Common myeloid progenitor, CD34-positive (primary cell): ENCODE results near the gene UGT1A3.

ENCODE experiments used
- CTCF ChIA-PET: fragments of 350-600 bp; sonication (Branson Sonifier 250); formaldehyde crosslinking; loops from one replicate; lab custom pipeline; 2021; ENCODE audit warnings: antibody characterized with exemption; lab: Charles Lee
- POLR2A ChIA-PET: fragments of 350-600 bp; sonication (Branson Sonifier 250); formaldehyde crosslinking; loops from one replicate; lab custom pipeline; 2021; ENCODE audit warnings: antibody characterized with exemption; lab: Charles Lee
- DNase-seq, 3 donors: peaks; one replicate each; pipeline versions ENCODE4 v3.0.0 to v3.0.0-alpha.2; 2013
- H3K27ac ChIP-seq, 2 experiments: 1 replicate in 1 of 2; 2 replicates in 1 of 2; pipeline ENCODE4 v1.7.0; 2013; ENCODE audit warnings: inconsistent platforms in 2 of 2, low read length in 2 of 2, mild to moderate bottlenecking in 2 of 2, low read depth in 1 of 2, moderate library complexity in 1 of 2; ENCODE audit not compliant: severe bottlenecking in 2 of 2, insufficient read depth in 1 of 2, poor library complexity in 1 of 2
- H3K27me3 ChIP-seq, 5 experiments: replicated peaks in 2 of 5; 1 replicate in 3 of 5; 2 replicates in 2 of 5; pipeline versions ENCODE4 v1.6.1 to v1.7.0; 2013; ENCODE audit warnings: low read length in 4 of 5, mild to moderate bottlenecking in 2 of 5, moderate library complexity in 2 of 5, inconsistent platforms in 1 of 5; ENCODE audit not compliant: insufficient read depth in 5 of 5, control insufficient read depth in 4 of 5
- H3K36me3 ChIP-seq, 4 experiments: 1 replicate in 2 of 4; 2 replicates in 2 of 4; pipeline versions ENCODE4 v1.6.1 to v1.7.0; 2013; ENCODE audit warnings: low read length in 3 of 4, control low read depth in 1 of 4, mild to moderate bottlenecking in 1 of 4; ENCODE audit not compliant: control insufficient read depth in 4 of 4, insufficient read depth in 4 of 4
- H3K4me1 ChIP-seq, 4 experiments: 1 replicate in 3 of 4; 2 replicates in 1 of 4; pipeline versions ENCODE4 v1.6.1 to v1.7.1; 2013; ENCODE audit warnings: low read length in 3 of 4, mild to moderate bottlenecking in 3 of 4, control low read depth in 1 of 4, inconsistent platforms in 1 of 4, moderate library complexity in 1 of 4; ENCODE audit not compliant: control insufficient read depth in 4 of 4, insufficient read depth in 4 of 4; ENCODE audit errors: control extremely low read depth in 1 of 4
- H3K4me3 ChIP-seq, 7 experiments: 1 replicate in 4 of 7; 2 replicates in 3 of 7; pipeline versions ENCODE4 v1.5.1 to v1.7.0; 2013; ENCODE audit warnings: mild to moderate bottlenecking in 7 of 7, low read length in 6 of 7, moderate library complexity in 6 of 7, inconsistent platforms in 2 of 7, low read depth in 2 of 7, control low read depth in 1 of 7; ENCODE audit not compliant: insufficient read depth in 4 of 7, control insufficient read depth in 1 of 7; ENCODE audit errors: extremely low read depth in 1 of 7
- H3K9me3 ChIP-seq, 5 experiments: 1 replicate in 4 of 5; 2 replicates in 1 of 5; pipeline versions ENCODE4 v1.6.1 to v1.7.1; 2013; ENCODE audit warnings: low read length in 4 of 5, mild to moderate bottlenecking in 2 of 5, inconsistent platforms in 1 of 5, low read depth in 1 of 5, moderate library complexity in 1 of 5; ENCODE audit not compliant: control insufficient read depth in 4 of 5, insufficient read depth in 2 of 5; ENCODE audit errors: control extremely low read depth in 1 of 5
- WGBS: methylation state at CpG from one replicate; pipeline ENCODE4 v1.1.5; 2013; ENCODE audit not compliant: insufficient coverage; 5-methylcytosine and 5-hydroxymethylcytosine counted together

The UGT1A3 gene

DNA sequence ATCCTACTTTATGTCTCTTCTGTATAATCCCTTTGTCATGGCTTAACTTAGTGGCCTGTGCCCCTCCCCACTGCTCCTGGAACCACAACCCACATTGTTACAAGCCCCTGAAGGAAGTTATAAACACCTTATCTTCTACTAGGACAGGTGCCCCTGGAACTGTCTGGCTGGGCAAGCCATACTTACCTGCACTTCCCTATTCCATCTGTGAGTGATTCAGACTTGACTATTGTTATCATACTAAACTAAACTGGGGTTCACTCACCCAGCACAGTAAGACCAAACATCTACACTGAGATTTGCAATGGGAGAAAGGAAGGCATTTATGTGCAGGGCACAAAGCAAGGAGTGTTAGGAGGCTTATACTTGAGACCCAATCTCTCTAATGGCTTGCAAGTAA lies 39.8 kb upstream of the UGT1A3 start:
- Histone ChIP-seq H3K4me3 (no peak overlapping the region), H3K4me1 (peaks cover 2 to 22% (median 12%) of the 10 kb centered on the region in 4 experiments), H3K36me3 (no peaks in the 10 kb centered on the region), H3K27me3 (no peaks in the 10 kb centered on the region), H3K9me3 (no peaks in the 10 kb centered on the region), H3K27ac (no peak overlapping the region)
- peak in 2 of 3 donors; percentile 38 to 49 for DNase-seq
- ChIA-PET POLR2A (no interaction called here), CTCF (no interaction called here)

DNA sequence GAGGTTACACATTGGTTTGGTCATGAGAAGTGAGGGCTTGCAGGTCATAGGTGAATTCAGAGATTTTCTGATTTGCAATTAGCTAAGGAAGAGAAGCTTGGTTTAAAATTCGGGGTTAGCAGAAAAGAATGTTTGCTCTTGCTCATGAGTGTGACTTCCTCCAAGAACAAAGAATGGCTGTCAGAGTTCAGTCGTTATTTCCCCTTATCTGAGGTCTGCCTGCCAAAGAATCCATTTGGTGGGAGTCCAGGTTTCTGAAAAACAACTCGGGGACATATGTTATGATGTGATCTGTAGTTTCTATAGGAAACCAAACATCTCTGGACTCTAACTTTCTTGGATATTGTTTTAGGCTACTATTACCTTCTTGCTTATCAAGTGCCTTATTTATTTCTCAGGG lies 39.3 kb upstream of the UGT1A3 start:
- POLR2A ChIA-PET, result no interaction called here
- Histone ChIP-seq H3K4me1 (peaks cover 2 to 22% (median 12%) of the 10 kb centered on the region in 4 experiments), H3K36me3 (no peaks in the 10 kb centered on the region), H3K9me3 (no peaks in the 10 kb centered on the region), H3K27me3 (no peaks in the 10 kb centered on the region), H3K27ac (no peak overlapping the region), H3K4me3 (no peak overlapping the region)
- 5% methylated on average over 2 of the region's 3 CpGs for WGBS
- CTCF ChIA-PET, result no interaction called here
- peak in 2 of 3 donors; percentile 46 to 65 for DNase-seq

DNA sequence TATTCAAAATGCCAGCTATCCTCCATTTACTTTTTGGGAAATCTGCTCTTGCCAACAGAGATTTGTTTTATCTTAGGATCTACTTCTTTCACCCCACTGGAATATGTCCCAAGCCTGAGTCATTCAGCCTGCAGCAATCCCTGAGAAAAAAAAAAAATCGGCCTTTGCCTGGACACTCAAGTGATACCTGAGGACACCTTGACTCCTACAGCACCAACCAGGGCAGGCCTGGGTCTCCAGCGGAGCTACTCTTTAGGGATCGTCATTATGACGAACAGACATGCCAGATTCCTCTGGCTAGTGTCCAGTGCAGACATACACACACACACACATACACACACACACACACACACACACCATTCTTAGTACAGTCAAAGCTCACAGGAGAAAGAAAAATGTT lies 38.4 kb upstream of the UGT1A3 start:
- Histone ChIP-seq H3K27ac (no peak overlapping the region), H3K36me3 (no peaks in the 10 kb centered on the region), H3K4me1 (peaks cover 2 to 22% (median 12%) of the 10 kb centered on the region in 4 experiments), H3K9me3 (no peaks in the 10 kb centered on the region), H3K4me3 (no peak overlapping the region), H3K27me3 (no peaks in the 10 kb centered on the region)
- 100% methylated on average over 1 of the region's 4 CpGs for WGBS
- no peak for DNase-seq
- CTCF ChIA-PET, result interaction anchor here (1.5 kb wide), 1 partner anchor 9 kb away, joined by 6 read pairs; no protein-coding TSS in a partner anchor
- POLR2A ChIA-PET, result no interaction called here

DNA sequence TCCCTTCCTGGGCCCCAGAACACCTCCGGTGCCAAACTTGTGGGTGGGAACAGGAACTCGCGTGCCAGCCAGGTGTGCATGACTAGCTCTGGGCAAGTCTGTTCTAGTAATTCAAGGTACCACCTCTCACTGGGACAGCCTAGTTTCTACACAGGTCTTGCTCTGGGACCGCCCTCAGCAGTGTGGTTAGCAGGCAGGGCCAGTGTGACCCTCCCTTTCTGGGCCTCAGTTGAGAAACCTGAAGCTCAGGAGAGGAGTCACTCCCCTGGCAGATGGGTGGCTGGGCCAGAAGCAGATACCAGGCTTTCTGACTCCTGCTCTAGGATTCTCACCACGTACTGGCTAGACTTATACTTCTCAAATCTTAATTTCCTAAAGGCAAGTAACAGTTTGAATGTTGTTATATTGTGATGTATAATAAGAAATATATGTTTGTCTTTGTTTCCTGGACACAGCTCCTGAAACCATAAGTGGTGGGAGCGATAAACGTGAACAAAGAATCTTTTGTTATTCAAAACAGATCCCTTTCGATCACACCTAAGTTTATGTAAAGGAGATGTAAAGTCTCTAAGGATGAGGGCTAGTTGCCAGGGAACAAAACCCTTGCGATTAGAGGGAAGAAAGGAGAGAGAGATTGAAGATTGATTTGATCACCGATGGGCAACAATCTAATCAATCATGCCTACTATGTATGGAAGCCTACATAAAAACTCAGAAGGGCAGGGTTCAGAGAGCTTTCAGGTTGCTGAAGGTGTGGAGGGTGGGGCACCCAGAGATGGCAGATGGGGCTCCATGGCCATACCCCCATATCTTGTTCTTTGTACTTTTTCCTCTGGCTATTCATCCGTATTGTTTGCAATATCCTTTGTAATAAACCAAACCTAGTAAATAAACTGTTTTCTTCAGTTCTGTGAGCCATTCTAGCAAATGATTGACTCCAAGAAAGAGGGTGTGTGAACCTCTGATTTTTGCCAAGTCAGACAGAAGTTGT lies 37.1 kb upstream of the UGT1A3 start:
- Histone ChIP-seq H3K36me3 (no peaks in the 10 kb centered on the region), H3K4me1 (peaks cover 2 to 22% (median 12%) of the 10 kb centered on the region in 4 experiments), H3K9me3 (no peaks in the 10 kb centered on the region), H3K4me3 (no peak overlapping the region), H3K27ac (no peak overlapping the region), H3K27me3 (no peaks in the 10 kb centered on the region)
- ChIA-PET POLR2A (no interaction called here), CTCF (interaction anchor here (1.2 to 1.5 kb wide), 2 partner anchors 8 to 37 kb away, joined by 3 to 6 read pairs; partner anchors contain the start of gene UGT1A3)
- no peak for DNase-seq
- 82% methylated on average over 6 of the region's 11 CpGs for WGBS

DNA sequence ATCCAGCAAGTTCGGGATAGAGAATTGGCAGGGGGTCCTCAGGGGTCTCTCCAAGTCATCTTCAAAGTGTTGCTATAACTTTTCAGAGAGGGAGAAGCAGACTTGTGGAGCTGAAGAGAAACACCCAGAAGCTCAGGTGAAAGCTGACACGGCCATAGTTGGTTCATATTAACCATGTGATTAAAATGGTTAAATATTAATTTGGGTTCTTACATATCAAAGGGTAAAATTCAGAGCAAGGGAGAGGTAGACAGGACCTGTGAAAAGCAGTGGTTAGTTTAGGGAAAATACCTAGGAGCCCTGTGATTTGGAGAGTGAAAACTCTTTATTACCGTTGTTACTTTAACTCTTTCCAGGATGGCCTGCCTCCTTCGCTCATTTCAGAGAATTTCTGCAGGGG lies 36.2 kb upstream of the UGT1A3 start, which contains the start of gene UGT1A6:
Gene UGT1A6 (plus strand): TSS at position 243 of the 400 bp plus-strand sequence. CDS start 115 bp downstream, at position 358.
- peaks cover 2 to 20% (median 12%) of the 10 kb centered on the region in 4 experiments for H3K4me1 ChIP-seq
- no peak within 1 kb of the TSS for H3K4me3 ChIP-seq
- no peak within 1 kb of the TSS for H3K27ac ChIP-seq
- ChIA-PET POLR2A (no interaction called here), CTCF (interaction anchor here (1.2 kb wide), 1 partner anchor 36 kb away, joined by 3 read pairs; the partner anchor contains the start of gene UGT1A3)
- 100% methylated on average over 2 of the region's 4 CpGs for WGBS
- DNase-seq, result no peak
- no peaks in the 10 kb centered on the region for H3K36me3 ChIP-seq
- H3K27me3 ChIP-seq, result no peaks in the 10 kb centered on the region
- H3K9me3 ChIP-seq, result no peaks in the 10 kb centered on the region

DNA sequence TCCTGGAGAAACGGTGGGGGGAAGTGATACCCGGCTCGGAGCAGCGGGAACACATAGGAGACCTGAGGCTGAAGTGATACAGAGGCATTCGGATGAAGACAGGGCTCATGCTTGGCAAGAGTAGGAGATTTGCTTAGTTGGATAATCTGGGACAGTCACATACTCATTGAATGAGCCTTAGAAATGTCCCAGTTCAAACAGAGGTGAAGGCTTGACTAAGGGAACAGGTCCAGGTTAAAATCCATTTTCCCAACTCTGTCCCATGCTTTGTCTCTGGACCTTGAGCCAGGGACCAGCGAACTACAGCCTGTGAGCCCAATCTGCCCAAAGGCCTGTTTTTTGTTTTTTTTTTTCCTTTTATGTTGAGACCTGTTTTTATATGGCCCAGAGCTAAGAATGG lies 34.9 kb upstream of the UGT1A3 start:
- no peak for DNase-seq
- POLR2A ChIA-PET, result no interaction called here
- CTCF ChIA-PET, result no interaction called here
- Histone ChIP-seq H3K36me3 (no peaks in the 10 kb centered on the region), H3K27me3 (no peaks in the 10 kb centered on the region), H3K4me3 (no peak overlapping the region), H3K27ac (no peak overlapping the region), H3K9me3 (no peaks in the 10 kb centered on the region), H3K4me1 (peaks cover 0 to 10% (median 6%) of the 10 kb centered on the region in 4 experiments)
- WGBS, result 96% methylated on average over 4 of the region's 6 CpGs

DNA sequence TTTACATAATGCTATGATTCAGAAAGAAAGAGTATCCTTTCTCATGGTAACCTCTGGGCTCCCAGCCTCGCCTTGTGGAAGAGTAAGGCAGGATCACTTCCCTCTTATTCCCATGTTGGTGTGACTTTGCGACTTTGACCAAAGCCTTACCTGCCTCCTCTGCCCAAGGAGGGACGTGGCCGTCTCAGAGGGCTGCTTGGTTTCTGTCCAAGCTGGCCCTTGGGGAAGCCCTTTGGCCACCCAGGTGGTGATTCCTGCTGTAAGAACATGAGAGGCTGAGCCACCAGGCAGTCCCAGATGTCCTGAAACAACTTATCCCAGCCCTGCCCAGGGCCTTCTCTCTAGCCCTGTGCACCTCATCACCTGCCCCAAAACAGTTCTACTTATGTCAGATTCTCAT lies 30.1 kb upstream of the UGT1A3 start:
- Histone ChIP-seq H3K4me3 (no peak overlapping the region), H3K36me3 (no peaks in the 10 kb centered on the region), H3K4me1 (peaks cover 0 to 17% (median 7%) of the 10 kb centered on the region in 4 experiments), H3K9me3 (no peaks in the 10 kb centered on the region), H3K27ac (no peak overlapping the region), H3K27me3 (no peaks in the 10 kb centered on the region)
- CTCF ChIA-PET, result interaction anchor here (0.5 to 2.0 kb wide), 2 partner anchors 8 to 169 kb away, joined by 3 to 6 read pairs; partner anchors contain the start of gene MSL3B
- POLR2A ChIA-PET, result no interaction called here
- WGBS, result 95% methylated on average over 4 of the region's 4 CpGs
- no peak for DNase-seq
